HepG2 (cell line): ENCODE data around the gene MAP3K5. TPM values are rescaled to one million over a fixed set of nuclear protein-coding genes. Genes with fewer than 3 reads are reported as not detected.

Source experiments
- ATAC-seq: fragments of 200-7000 bp; cut with Tn5 transposase; 3 replicates; pipeline ENCODE4 v1.9.1; 2020; ENCODE audit warnings: mild to moderate bottlenecking, moderate library complexity
- BruUV-seq: library from RNA; stranded (reverse); fragments of 400-500 nt; replicated peaks from 2 replicates; lab custom pipeline; 2021; lab: Mats Ljungman, UMichigan
- CTCF ChIA-PET: fragments of 300-600 bp; formaldehyde crosslinking; extraction: SDS; loops from one replicate; lab custom pipeline; 2021; ENCODE audit warnings: low total read pairs, inconsistent platforms, low intra/inter-chr PET ratio; lab: Yijun Ruan, JAX
- POLR2A ChIA-PET: fragments of 350-600 bp; sonication (Branson Sonifier 250); formaldehyde crosslinking; loops from one replicate; lab custom pipeline; 2020; ENCODE audit warnings: antibody characterized with exemption, inconsistent platforms; lab: Yijun Ruan, JAX
- DNase-seq: peaks from one replicate; pipeline ENCODE4 v3.0.0-alpha.2; 2015; ENCODE audit warnings: low spot score
- FAIRE-seq: peaks from 3 replicates; lab custom pipeline; 2011; peaks lifted over from hg19 to GRCh38; lab: Jason Lieb, UNC
- H2AFZ ChIP-seq: one replicate; pipeline ENCODE4 v1.6.1; 2011; ENCODE audit warnings: low read length, inconsistent platforms
- H3K27ac ChIP-seq: fragments of 300-600 bp; 3 replicates; pipeline ENCODE4 v1.8.0; 2011; ENCODE audit warnings: mixed run types, mild to moderate bottlenecking, mixed read lengths, low read length, inconsistent platforms; ENCODE audit not compliant: insufficient read depth; ENCODE audit errors: extremely low read length
- H3K27me3 ChIP-seq, 2 experiments: fragments of 200-600 bp in 1 of 2; 2 replicates in 1 of 2; 3 replicates in 1 of 2; pipeline versions ENCODE4 v1.6.0 to v1.8.0; 2011; ENCODE audit warnings: low read length in 2 of 2, mild to moderate bottlenecking in 2 of 2, moderate library complexity in 2 of 2, inconsistent platforms in 1 of 2; ENCODE audit not compliant: insufficient read depth in 2 of 2, control insufficient read depth in 1 of 2
- H3K36me3 ChIP-seq, 2 experiments: fragments of 200-600 bp in 1 of 2; replicated peaks in 1 of 2; 2 replicates in 1 of 2; 3 replicates in 1 of 2; pipeline versions ENCODE4 v1.5.1 to v1.8.0; 2011; ENCODE audit warnings: low read length in 2 of 2, inconsistent platforms in 1 of 2; ENCODE audit not compliant: insufficient read depth in 2 of 2, control insufficient read depth in 1 of 2
- H3K4me1 ChIP-seq: 2 replicates; pipeline ENCODE4 v1.5.1; 2012; ENCODE audit warnings: low read length, inconsistent platforms; ENCODE audit not compliant: insufficient read depth
- H3K4me2 ChIP-seq: 2 replicates; pipeline ENCODE4 v1.6.0; 2011; ENCODE audit warnings: low read depth, low read length, inconsistent platforms
- H3K4me3 ChIP-seq, 3 experiments: fragments of 200-600 bp in 1 of 3; sonication (generic), shearing (Covaris generic) in 1 of 3; replicated peaks in 1 of 3; 2 replicates each; pipeline ENCODE4 v1.5.1; 2011 to 2016; ENCODE audit warnings: low read length in 3 of 3, inconsistent platforms in 2 of 3, low read depth in 2 of 3, mild to moderate bottlenecking in 2 of 3, control low read depth in 1 of 3, mixed read lengths in 1 of 3; ENCODE audit not compliant: insufficient read depth in 1 of 3
- H3K79me2 ChIP-seq: one replicate; pipeline ENCODE4 v1.6.1; 2011; ENCODE audit warnings: low read length, inconsistent platforms; ENCODE audit not compliant: insufficient read depth
- H3K9ac ChIP-seq: 2 replicates; pipeline ENCODE4 v1.6.0; 2011; ENCODE audit warnings: mild to moderate bottlenecking, low read depth, low read length, inconsistent platforms; ENCODE audit not compliant: insufficient read depth
- H3K9me3 ChIP-seq: 2 replicates; pipeline ENCODE4 v1.5.1; 2012; ENCODE audit warnings: mild to moderate bottlenecking, low read length
- H4K20me1 ChIP-seq: 2 replicates; pipeline ENCODE4 v1.6.0; 2011; ENCODE audit warnings: inconsistent platforms, mild to moderate bottlenecking, low read length, moderate library complexity; ENCODE audit not compliant: insufficient read depth
- ATRX ChIP-seq: sonication (generic); formaldehyde crosslinking; IDR thresholded peaks from 2 replicates; pipeline ENCODE4 v1.4.0; 2020; ENCODE audit warnings: missing genetic modification reagents, borderline replicate concordance
- GATAD2A ChIP-seq: IDR thresholded peaks from 2 replicates; pipeline ENCODE4 v1.6.1; 2016
- GMEB1 ChIP-seq: sonication (generic); formaldehyde crosslinking; IDR thresholded peaks from 2 replicates; pipeline ENCODE4 v1.5.1; 2020; ENCODE audit warnings: missing genetic modification reagents, mild to moderate bottlenecking, borderline replicate concordance
- NR2F1 ChIP-seq, 2 experiments: fragments of 450-650 bp in 1 of 2; formaldehyde crosslinking in 1 of 2; IDR thresholded peaks; 2 replicates each; pipeline versions ENCODE4 v1.5.0 to v1.6.1; 2016 to 2020; ENCODE audit warnings: mild to moderate bottlenecking in 1 of 2, missing compliant biosample characterization in 1 of 2, missing genetic modification reagents in 1 of 2, moderate library complexity in 1 of 2
- SP5 ChIP-seq: IDR thresholded peaks from 2 replicates; pipeline ENCODE4 v1.6.1; 2016; ENCODE audit warnings: low read depth, borderline replicate concordance
- TARDBP ChIP-seq: sonication (generic); formaldehyde crosslinking; IDR thresholded peaks from 2 replicates; pipeline ENCODE4 v1.8.0; 2022; ENCODE audit warnings: mild to moderate bottlenecking, missing genetic modification reagents
- ZC3H13 ChIP-seq: sonication (generic); formaldehyde crosslinking; IDR thresholded peaks from 2 replicates; pipeline ENCODE4 v1.8.1; 2023; ENCODE audit warnings: mild to moderate bottlenecking, missing genetic modification reagents, moderate library complexity
- ZFP36 ChIP-seq: fragments of 150-350 bp; IDR thresholded peaks from 2 replicates; pipeline ENCODE4 v1.6.1; 2018; ENCODE audit warnings: borderline replicate concordance, low read length, low read depth; ENCODE audit not compliant: partially characterized antibody
- ZNF180 ChIP-seq: sonication (generic); formaldehyde crosslinking; IDR thresholded peaks from 2 replicates; pipeline ENCODE4 v1.4.0; 2020; ENCODE audit warnings: low read depth, missing genetic modification reagents, borderline replicate concordance
- ZNF256 ChIP-seq: sonication (generic); formaldehyde crosslinking; conservative IDR thresholded peaks from 2 replicates; pipeline ENCODE4 v1.4.0; 2020; ENCODE audit warnings: missing genetic modification reagents
- ZNF362 ChIP-seq: sonication (generic); formaldehyde crosslinking; IDR thresholded peaks from 2 replicates; pipeline ENCODE4 v1.4.0; 2020; ENCODE audit warnings: missing genetic modification reagents, mild to moderate bottlenecking, borderline replicate concordance
- ZNF513 ChIP-seq: sonication (generic); formaldehyde crosslinking; conservative IDR thresholded peaks from 2 replicates; pipeline ENCODE4 v1.5.0; 2020; ENCODE audit warnings: missing genetic modification reagents
- ZNF768 ChIP-seq: sonication (generic); formaldehyde crosslinking; IDR thresholded peaks from 2 replicates; pipeline ENCODE4 v1.4.0; 2020; ENCODE audit warnings: missing genetic modification reagents
- ZNF878 ChIP-seq: sonication (generic); formaldehyde crosslinking; IDR thresholded peaks from 2 replicates; pipeline ENCODE4 v1.8.1; 2023; ENCODE audit warnings: mild to moderate bottlenecking, missing genetic modification reagents, moderate library complexity
- ZZZ3 ChIP-seq: sonication (generic); formaldehyde crosslinking; IDR thresholded peaks from 2 replicates; pipeline ENCODE4 v1.4.0; 2020; ENCODE audit warnings: missing genetic modification reagents, mild to moderate bottlenecking, borderline replicate concordance
- WGBS: methylation state at CpG from one replicate; pipeline ENCODE4 v1.1.6; 2017; ENCODE audit warnings: low lambda C conversion rate; 5-methylcytosine and 5-hydroxymethylcytosine counted together
- in situ Hi-C: cut with HindIII; loops from 2 replicates; pipeline ENCODE4 v1.10.0; 2017; ENCODE audit warnings: low pct_unique_long_range_greater_than_20kb; ENCODE audit not compliant: extremely low pct_ligation_motif_present
- intact Hi-C: fragments of 100-400 bp; cut with micrococcal nuclease; formaldehyde crosslinking; loops from one replicate; pipeline ENCODE4 v1.10.0; 2022; ENCODE audit not compliant: unreplicated experiment
- polyA plus RNA-seq, 8 experiments: library from polyadenylated mRNA; depleted of rRNA in 3 of 8; stranded (reverse) in 7 of 8; unstranded in 1 of 8; fragments of >200 nt; fragmentation: Illumina TruSeq in 4 of 8; extraction: Trizol in 4 of 8; gene quantifications; 2 replicates each; pipeline versions ENCODE4 v1.2.1 to v1.2.3, GENCODE V29; 2011 to 2016; ENCODE audit warnings: low read depth in 4 of 8, missing spikeins in 1 of 8, mixed read lengths in 1 of 8; ENCODE audit not compliant: insufficient read depth in 1 of 8
- total RNA-seq, 5 experiments: library from RNA; depleted of rRNA; stranded (reverse); fragments of >200 nt; fragmentation: Illumina TruSeq; extraction: Trizol; gene quantifications; 2 replicates each; pipeline ENCODE4 v1.2.3, GENCODE V29; 2016; ENCODE audit warnings: low read depth in 1 of 5

MAP3K5 gene
- total and polyA plus RNA-seq, 2 of the 13 experiments (the other 11 are each of a cell fraction or from before 2014, with no cell fraction given) = not detected

DNA sequence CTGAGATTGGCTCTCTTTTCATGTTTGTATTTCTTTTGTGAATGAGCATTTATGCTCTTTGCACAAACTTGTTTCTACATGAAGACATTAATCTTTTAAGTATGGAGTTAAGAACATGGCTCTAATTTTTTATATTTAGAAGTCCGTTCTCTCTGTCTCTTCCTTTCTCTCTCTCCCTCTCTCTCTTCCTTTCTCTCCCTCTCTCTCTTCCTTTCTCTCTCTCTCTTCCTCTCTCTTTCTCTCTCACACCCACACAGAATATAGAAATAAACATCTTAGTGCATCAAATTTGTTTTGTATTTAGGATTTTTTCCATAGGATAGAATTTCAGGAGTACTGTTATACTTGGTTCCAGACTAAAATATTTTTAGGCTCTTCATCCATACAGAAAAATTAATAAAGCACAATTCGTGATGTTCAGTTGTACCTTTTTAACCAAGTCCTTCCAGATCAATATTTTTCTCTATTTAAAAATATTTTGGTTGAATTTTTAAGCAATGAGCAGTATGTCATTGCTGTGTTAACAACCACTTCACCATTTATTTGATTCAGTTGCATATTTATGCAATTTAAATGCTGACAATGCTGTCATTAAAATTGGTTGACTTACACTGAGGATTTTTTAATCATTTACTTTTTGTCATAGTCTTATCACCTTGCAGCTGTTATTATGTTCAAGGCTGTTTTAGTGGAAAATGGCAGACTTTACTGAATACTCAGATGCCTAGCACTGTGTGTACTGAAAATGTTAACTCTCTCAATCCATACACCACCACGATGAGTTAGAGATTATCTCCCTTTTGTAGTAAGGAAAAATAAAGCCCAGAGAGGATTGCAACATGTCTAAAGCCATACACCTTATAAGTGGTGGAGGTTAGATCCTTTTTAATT lies 129.7 kb downstream of the MAP3K5 start (continued):
- TF ChIP-seq ZNF768 (CRISPR knock-in tag) (no peak), ZNF256 (CRISPR knock-in tag) (no peak)

GRCh38 chr6:136660727-136661126 lies 131.6 kb downstream of the MAP3K5 start:
- in situ Hi-C loops = no loop called here
- 3% methylated on average over 1 of the region's 1 CpG for WGBS
- FAIRE-seq = no peak
- ChIA-PET POLR2A (no interaction called here), CTCF (no interaction called here)
- intact Hi-C loops = no loop called here
- no peak for DNase-seq
- no peaks in the 10 kb centered on the region for H4K20me1 ChIP-seq
- H3K36me3 ChIP-seq = no peaks in the 10 kb centered on the region
- H3K9ac ChIP-seq = no peak overlapping the region
- H3K27ac ChIP-seq = no peak overlapping the region
- no peaks in the 10 kb centered on the region for H3K4me1 ChIP-seq
- no peak overlapping the region for H3K4me3 ChIP-seq
- no peaks in the 10 kb centered on the region for H3K9me3 ChIP-seq
- ATAC-seq = no peak
- H3K79me2 ChIP-seq = no peaks in the 10 kb centered on the region
- no peak overlapping the region for H3K4me2 ChIP-seq
- H3K27me3 ChIP-seq = peaks cover 0 to 5% of the 10 kb centered on the region in 2 experiments; a peak in 1 of 5 replicates
- BruUV-seq = no TSS peak
- no peak for TF ChIP-seq ZZZ3 (CRISPR knock-in tag)
- TF ChIP-seq ZC3H13 (CRISPR knock-in tag) = no peak
- TF ChIP-seq ATRX = no peak
- TF ChIP-seq SP5 (CRISPR knock-in tag) = no peak
- TF ChIP-seq GATAD2A = no peak
- no peak for TF ChIP-seq ZNF513 (CRISPR knock-in tag)
- TF ChIP-seq ZNF362 (CRISPR knock-in tag) = no peak
- no peak for TF ChIP-seq TARDBP (CRISPR knock-in tag)
- no peak for TF ChIP-seq NR2F1 (CRISPR knock-in tag; IDR thresholded peaks at IDR 0.05)
- no peak for TF ChIP-seq ZNF180 (CRISPR knock-in tag)
- TF ChIP-seq ZNF878 (CRISPR knock-in tag) = no peak
- TF ChIP-seq GMEB1 = no peak
- no peak for TF ChIP-seq ZFP36
- no peak overlapping the region for H2AFZ ChIP-seq
